Mesenteric fat pad (tissue), 1 donor: ENCODE results near the gene TMEM35A. TPM values are rescaled to one million over a fixed set of nuclear protein-coding genes. Genes with fewer than 3 reads are reported as not detected.
A peak's percentile ranks its signal among the peaks of the same experiment; 100 is the strongest.
"Not testable (repeated sequence)": the region's sequence is repeated elsewhere in the genome, so short reads cannot be mapped to it uniquely, and the experiment has no call there.

Experiments
- DNase-seq: peaks from one replicate; pipeline ENCODE4 v3.0.0-alpha.2; 2020; ENCODE audit warnings: low spot score
- long read RNA-seq: library from polyadenylated mRNA; unstranded; transcript quantifications from one replicate; pipeline ENCODE4 v2.0.0, GENCODE V29; 2020
- total RNA-seq: library from RNA; stranded (reverse); fragmentation: NEBNext Ultra II Directional; extraction: Animal tissue kit (Norgen Biotek cat#: 25700); gene quantifications from one replicate; pipeline ENCODE4 v1.2.1, GENCODE V29; 2021
- donor health status: DM: yes; HTN: yes; CAD: no.

Gene TMEM35A
- 0.19 TPM for total RNA-seq
- long read RNA-seq = 0 reads

DNA sequence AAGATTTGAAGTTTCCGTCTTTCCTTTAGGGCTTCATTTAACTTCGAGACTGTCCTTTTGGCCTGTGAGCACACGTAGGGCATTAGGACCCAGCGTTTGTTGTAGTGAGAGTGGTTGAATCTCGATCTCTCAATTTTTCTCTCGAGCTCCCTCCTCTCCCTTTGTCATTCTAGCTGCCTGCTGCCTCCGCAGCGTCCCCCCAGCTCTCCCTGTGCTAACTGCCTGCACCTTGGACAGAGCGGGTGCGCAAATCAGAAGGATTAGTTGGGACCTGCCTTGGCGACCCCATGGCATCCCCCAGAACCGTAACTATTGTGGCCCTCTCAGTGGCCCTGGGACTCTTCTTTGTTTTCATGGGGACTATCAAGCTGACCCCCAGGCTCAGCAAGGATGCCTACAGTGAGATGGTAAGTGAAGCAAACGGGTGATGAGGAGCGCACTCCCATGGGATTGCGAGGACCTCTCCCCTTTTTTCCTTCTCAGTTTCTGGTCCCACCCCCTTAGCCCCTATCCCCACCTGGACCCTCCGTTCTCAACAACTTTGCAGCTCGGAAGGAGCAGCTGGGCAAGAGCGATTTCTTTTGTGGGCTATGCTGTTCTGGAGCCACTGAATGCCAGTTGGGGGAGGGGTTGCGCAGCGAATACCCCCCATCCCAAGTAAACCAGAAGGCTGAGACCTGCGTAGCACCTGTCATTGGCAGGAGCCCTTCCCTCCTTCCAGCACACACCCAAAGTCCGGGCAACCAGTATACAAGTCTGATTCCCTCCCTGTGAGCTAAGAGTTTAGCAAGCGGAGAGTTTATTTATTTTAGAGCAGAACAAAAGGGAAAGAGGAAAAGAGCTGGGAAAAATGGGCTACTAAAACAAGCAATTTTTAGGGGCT, at the start of gene TMEM35A:
TSS of gene TMEM35A (plus strand) at position 164 of the 883 bp plus-strand sequence. CDS start at position 288, 124 bp downstream.
- DNase-seq = no peak

- no peak for DNase-seq
Measured at GRCh38 chrX:101029665-101030064, 49.0 kb upstream of the TMEM35A start.

- no peak for DNase-seq
Measured at GRCh38 chrX:101037231-101037630, 41.4 kb upstream of the TMEM35A start.

- no peak for DNase-seq
Measured at GRCh38 chrX:101040197-101040596, 38.5 kb upstream of the TMEM35A start.

- DNase-seq = no peak
Measured at GRCh38 chrX:101051153-101051548, 27.5 kb upstream of the TMEM35A start.

DNA sequence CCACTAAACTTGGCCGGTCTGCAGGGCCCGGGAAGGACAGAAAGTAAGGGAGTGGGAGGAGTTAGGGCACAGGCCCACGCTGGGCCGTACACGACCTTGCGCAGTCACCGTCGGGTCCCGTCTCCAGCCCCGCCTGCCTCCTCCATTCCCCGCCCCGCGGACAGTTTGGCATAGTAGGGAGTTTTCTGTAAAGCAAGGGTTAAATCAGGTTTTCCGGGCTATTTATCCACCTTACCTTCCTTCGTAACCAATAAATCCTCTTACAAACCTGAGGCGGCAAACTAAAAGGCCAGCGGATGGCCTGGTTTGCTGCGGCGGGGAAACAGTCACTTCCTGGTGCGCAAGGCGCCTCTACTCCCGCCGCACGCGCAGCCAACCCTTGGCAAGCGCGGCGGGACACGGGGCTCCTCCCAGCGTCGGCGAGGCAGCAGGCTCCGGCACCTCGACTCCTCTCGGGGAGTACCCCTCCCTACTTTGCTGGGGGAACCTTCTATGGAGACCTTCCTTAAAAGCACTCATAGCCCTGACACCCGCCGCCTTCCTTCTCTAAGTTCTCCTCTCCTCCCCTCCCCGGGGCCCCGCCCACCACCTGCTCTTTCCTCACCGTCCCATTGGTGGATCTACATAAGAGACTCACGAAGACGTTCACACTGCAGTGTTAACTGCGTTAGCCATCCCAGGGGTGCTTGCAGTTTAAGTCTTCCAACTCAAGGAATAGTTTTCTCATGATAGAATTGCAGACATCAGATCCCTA, 27.0 kb upstream of the TMEM35A start, which contains the start of gene TRMT2B:
TSS of gene TRMT2B (minus strand) at position 563 of the 754 bp plus-strand sequence. CDS start 9,822 bp downstream, outside the sequence.
- no peak for DNase-seq

DNA sequence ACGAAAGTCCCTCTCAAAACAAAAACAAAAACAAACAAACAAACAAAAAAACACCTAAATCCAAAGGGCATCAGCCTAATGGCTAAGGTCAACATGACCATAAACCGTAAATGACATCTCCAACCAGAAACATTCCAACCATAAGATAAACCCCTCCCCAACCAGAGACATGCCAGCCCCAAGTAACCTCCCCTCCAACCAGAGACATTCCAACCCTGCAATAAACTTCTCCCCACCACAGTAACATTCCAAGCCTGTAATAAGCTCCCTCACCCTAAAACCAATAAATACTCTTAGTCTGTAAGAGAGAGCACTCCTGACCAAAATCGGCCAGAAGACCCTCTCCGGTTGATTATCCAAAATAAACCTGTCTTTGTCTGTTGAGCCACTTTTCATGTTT, 22.1 kb upstream of the TMEM35A start:
- not testable (repeated sequence) for DNase-seq

DNA sequence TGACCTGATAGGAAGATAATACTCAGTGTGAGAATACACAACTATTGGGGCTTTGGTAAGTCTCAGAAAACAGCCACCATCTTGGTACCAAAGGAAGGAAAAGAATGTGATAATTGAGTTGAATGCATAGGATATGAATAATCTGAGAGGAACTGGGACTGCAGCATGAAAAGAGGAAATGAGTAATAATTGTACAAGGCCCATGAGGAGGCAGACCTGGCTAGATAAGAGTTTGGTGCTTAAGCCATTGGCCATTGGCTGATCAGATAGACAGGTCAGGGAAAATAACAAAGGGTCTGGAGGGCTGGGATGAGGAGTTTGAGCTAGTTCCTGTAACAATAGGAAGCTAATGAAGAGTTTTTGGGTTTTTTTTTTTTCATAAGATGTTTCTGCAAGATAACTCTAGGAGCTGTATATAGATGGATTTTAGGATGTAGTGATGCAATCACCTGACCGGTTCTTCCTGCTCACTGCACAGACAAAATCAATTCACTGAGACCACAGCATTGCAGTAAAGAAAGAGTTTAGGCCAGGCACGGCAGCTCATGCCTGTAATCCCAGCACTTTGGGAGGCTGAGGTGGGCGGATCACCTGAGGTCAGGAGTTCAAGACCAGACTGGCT, 21.5 kb upstream of the TMEM35A start:
- no peak for DNase-seq

DNA sequence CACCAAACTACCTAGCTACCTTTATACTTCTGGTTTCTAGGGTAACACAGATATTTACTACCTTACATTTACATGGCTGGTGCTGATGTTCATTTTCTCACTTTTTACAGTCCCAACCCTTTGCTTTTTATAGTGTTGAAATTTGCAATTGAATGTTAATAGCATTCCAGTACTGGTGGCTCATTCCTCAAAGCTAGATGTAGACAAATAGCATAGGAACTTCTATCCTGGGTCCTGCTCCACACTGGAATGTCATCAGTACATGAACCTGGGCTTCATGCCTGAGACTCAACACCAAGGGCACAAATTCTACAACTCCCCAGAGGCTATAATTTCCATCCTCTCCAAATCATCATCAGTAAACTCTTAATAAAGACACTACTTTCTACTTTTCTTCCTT, 16.5 kb upstream of the TMEM35A start:
- DNase-seq = no peak

GRCh38 chrX:101071582-101071981, 7.1 kb upstream of the TMEM35A start:
- no peak for DNase-seq

GRCh38 chrX:101079736-101080270, 1.1 kb downstream of the TMEM35A start:
- no peak for DNase-seq

- DNase-seq = no peak
Measured at GRCh38 chrX:101080326-101081124, 1.8 kb downstream of the TMEM35A start.

GRCh38 chrX:101081231-101081630, 2.6 kb downstream of the TMEM35A start:
- no peak for DNase-seq

- no peak for DNase-seq
Measured at GRCh38 chrX:101091817-101092216, 13.1 kb downstream of the TMEM35A start.

GRCh38 chrX:101097546-101098453, 19.1 kb downstream of the TMEM35A start, which contains the start of gene CENPI:
CENPI (plus strand) TSS chrX:101098204; CDS start chrX:101101071, 2,867 bp downstream.
- DNase-seq = peak; percentile 97

GRCh38 chrX:101108284-101108683, 29.6 kb downstream of the TMEM35A start:
- no peak for DNase-seq

GRCh38 chrX:101117701-101118100, 39.0 kb downstream of the TMEM35A start:
- DNase-seq = no peak

DNA sequence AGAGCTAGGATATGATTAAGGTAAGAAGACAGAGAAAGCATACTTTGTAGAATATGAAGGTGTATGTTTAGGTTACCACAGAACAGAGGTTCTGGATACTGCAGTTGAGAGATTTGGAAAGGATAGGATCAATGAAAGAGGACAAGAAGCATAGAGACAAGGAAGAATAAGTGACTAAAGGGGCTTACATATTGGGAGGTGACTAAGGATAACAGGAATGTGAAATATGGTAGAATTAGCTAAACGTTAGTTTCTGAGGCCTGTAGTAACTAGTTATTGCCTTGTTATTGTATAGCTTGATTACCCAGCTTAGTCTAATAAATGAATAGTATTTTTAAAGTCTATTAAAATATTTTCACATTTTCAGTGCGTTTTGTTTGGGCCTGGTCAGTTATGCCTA, 57.6 kb downstream of the TMEM35A start:
- no peak for DNase-seq
